Liver (tissue), 3 donors: ENCODE data around the gene CD2.

Source experiments
- CTCF ChIP-seq: fragments of 150-350 bp; IDR thresholded peaks from 2 replicates; pipeline ENCODE4 v1.5.1; 2017; ENCODE audit warnings: improper control_type of control experiment, low read depth, low read length; ENCODE audit not compliant: missing input control
- FOXA1 ChIP-seq: IDR thresholded peaks from 2 replicates; pipeline ENCODE4 v1.6.1; 2016; ENCODE audit warnings: antibody characterized with exemption
- JUND ChIP-seq, 2 donors: IDR thresholded peaks; 2 replicates each; pipeline ENCODE4 v1.6.1; 2016; ENCODE audit warnings: antibody characterized with exemption in 2 of 2
- MAX ChIP-seq: IDR thresholded peaks from 2 replicates; pipeline ENCODE4 v1.6.1; 2016; ENCODE audit warnings: antibody characterized with exemption
- REST ChIP-seq: IDR thresholded peaks from 2 replicates; pipeline ENCODE4 v1.6.1; 2016; ENCODE audit warnings: antibody characterized with exemption, mild to moderate bottlenecking
- SP1 ChIP-seq: IDR thresholded peaks from 2 replicates; pipeline ENCODE4 v1.6.1; 2018; ENCODE audit warnings: antibody characterized with exemption, mild to moderate bottlenecking
- TAF1 ChIP-seq: conservative IDR thresholded peaks from 2 replicates; pipeline ENCODE4 v1.6.1; 2016; ENCODE audit warnings: antibody characterized with exemption, mild to moderate bottlenecking
- donor health status: healthy.
- donor health status: healthy.

GRCh38 chr1:116706841-116707240 lies 47.4 kb upstream of the CD2 start:
- no peak for TF ChIP-seq JUND (IDR thresholded peaks at IDR 0.05)
- no peak for TF ChIP-seq CTCF
- no peak for TF ChIP-seq SP1
- TF ChIP-seq FOXA1, result no peak
- TF ChIP-seq REST, result no peak
- no peak for TF ChIP-seq MAX
- TF ChIP-seq TAF1, result no peak
